AG09319 (cell line): ENCODE measurements around the gene MESD.

Source experiments
- DNase-seq: peaks from one replicate; pipeline ENCODE4 v3.0.0-alpha.2; 2010; ENCODE audit warnings: low read depth; ENCODE audit errors: extremely low read depth
- CTCF ChIP-seq: IDR thresholded peaks from 2 replicates; pipeline ENCODE4 v1.5.1; 2011; ENCODE audit warnings: low read depth, mild to moderate bottlenecking, inconsistent platforms, low read length, moderate library complexity

MESD gene

GRCh38 chr15:80989518-80990478, at the start of gene MESD:
Gene MESD, minus strand, starts transcription at chr15:80989819. Its CDS starts 28 bp downstream, at chr15:80989791.
- no peak for TF ChIP-seq CTCF
- peak; percentile 87 for DNase-seq

- no peak for TF ChIP-seq CTCF
- no peak for DNase-seq
Observed at GRCh38 chr15:81038975-81039607, 49.5 kb upstream of the MESD start.

GRCh38 chr15:81037952-81038743, 48.5 kb upstream of the MESD start:
- no peak for TF ChIP-seq CTCF
- DNase-seq, result no peak

- no peak for DNase-seq
- TF ChIP-seq CTCF, result no peak
Observed at GRCh38 chr15:81033508-81033907, 43.9 kb upstream of the MESD start.

- no peak for DNase-seq
- TF ChIP-seq CTCF, result no peak
Observed at GRCh38 chr15:81032818-81033217, 43.2 kb upstream of the MESD start.

- DNase-seq, result no peak
- no peak for TF ChIP-seq CTCF
Observed at GRCh38 chr15:81032355-81032754, 42.7 kb upstream of the MESD start.

GRCh38 chr15:81031203-81031602, 41.6 kb upstream of the MESD start:
- no peak for TF ChIP-seq CTCF
- no peak for DNase-seq
